ENCODE results near the gene ZNF550. TPM values are rescaled to one million over a fixed set of nuclear protein-coding genes. Genes with fewer than 3 reads are reported as not detected.
A peak's percentile ranks its signal among the peaks of the same experiment; 100 is the strongest.

ZNF550 gene
- total and polyA plus RNA-seq, 2 of the 13 experiments (the other 11 are each of a cell fraction or from before 2014, with no cell fraction given), result 8.6 to 9.1 TPM

GRCh38 chr19:57570707-57571106 lies 11.0 kb upstream of the ZNF550 start (continued):
- TF ChIP-seq ZNF234 (CRISPR knock-in tag; conservative IDR thresholded peaks at IDR 0.05) (no peak), ZNF883 (CRISPR knock-in tag; IDR thresholded peaks at IDR 0.05; ENCODE audit: not compliant biosample characterization) (no peak), HMG20B (CRISPR knock-in tag; conservative IDR thresholded peaks at IDR 0.05) (no peak), CCDC6 (CRISPR knock-in tag; IDR thresholded peaks at IDR 0.05) (no peak), JUND (CRISPR knock-in tag; IDR thresholded peaks at IDR 0.05) (no peak)
- TF ChIP-seq, protein P1, sequence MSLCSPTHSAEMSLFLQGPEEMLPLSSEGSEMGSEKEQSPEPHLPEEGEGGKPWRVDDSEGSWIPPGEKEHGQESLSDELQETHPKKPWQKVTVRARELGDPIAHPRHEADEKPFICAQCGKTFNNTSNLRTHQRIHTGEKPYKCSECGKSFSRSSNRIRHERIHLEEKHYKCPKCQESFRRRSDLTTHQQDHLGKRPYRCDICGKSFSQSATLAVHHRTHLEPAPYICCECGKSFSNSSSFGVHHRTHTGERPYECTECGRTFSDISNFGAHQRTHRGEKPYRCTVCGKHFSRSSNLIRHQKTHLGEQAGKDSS (CRISPR knock-in tag; IDR thresholded peaks at IDR 0.05; ENCODE audit: borderline replicate concordance, low read depth), result no peak

DNA sequence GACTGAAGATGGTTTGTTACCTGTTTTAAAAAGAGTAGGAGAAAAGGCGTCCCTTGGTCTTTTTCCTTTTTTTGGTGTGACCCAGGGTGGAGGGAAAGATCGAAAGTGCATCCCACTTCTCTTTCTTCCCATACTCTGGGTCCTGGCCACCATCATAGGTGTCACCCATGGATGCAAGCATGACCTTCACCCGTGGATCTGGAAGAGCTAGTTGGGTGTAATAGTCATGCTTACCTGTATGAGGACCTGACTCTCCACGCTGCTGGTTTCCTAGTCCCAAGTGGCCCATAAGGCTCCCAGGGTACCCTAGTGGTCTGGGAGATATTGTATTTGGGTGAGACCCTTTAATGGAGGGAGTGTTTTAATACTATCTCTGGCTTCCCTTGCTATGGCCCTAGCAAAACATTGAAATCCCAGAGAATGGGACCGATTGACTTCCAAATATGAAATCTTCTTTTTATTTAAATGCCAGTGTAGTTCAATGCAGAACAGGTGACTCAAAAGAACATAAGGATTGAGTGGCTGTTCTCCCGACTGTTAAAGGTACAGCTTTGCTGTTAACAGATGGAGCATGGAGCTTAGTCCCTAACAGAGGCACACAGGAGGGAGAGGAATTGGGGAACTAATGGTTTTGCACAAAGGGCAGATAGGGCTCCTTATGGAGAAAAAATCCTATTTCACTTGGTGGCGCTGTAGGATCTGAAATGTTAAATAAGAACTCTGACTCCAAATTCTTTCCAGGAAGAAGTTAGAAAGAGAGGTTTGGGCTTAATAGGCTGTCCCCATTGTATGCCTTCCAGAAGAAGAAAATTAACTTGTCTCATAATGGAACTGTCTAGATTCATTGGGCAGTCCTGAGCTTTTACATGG lies 7.0 kb upstream of the ZNF550 start:
- no peaks in the 10 kb centered on the region for H3K27me3 ChIP-seq (ENCODE audit: control insufficient read depth in 1 of 2, insufficient read depth in 2 of 2, low read length in 2 of 2)
- intact Hi-C loops (cut with micrococcal nuclease; ENCODE audit: unreplicated experiment), result no loop called here
- ATAC-seq (no peak), DNase-seq (ENCODE audit: low spot score) (no peak), FAIRE-seq (no peak)
- H3K79me2 ChIP-seq (ENCODE audit: insufficient read depth, low read length), result no peaks in the 10 kb centered on the region
- H3K4me2 ChIP-seq (ENCODE audit: low read depth, low read length), result no peak overlapping the region
- ChIA-PET CTCF (ENCODE audit: low intra/inter-chr PET ratio, low total read pairs) (no interaction called here), POLR2A (no interaction called here)
- H3K4me3 ChIP-seq (replicated peaks in 1 of 3; ENCODE audit: insufficient read depth in 1 of 3, low read depth in 2 of 3, low read length in 3 of 3), result no peak overlapping the region
- H2AFZ ChIP-seq (ENCODE audit: low read length), result no peak overlapping the region
- in situ Hi-C loops (cut with HindIII; ENCODE audit: extremely low pct_ligation_motif_present, low pct_unique_long_range_greater_than_20kb), result no loop called here
- no TSS peak for BruUV-seq (replicated peaks)
- H4K20me1 ChIP-seq (ENCODE audit: insufficient read depth, low read length), result no peaks in the 10 kb centered on the region
- H3K36me3 ChIP-seq (replicated peaks in 1 of 2; ENCODE audit: control insufficient read depth in 1 of 2, insufficient read depth in 2 of 2, low read length in 2 of 2), result no peaks in the 10 kb centered on the region
- H3K9me3 ChIP-seq (ENCODE audit: low read length), result peaks cover 99% of the 10 kb centered on the region
- H3K27ac ChIP-seq (ENCODE audit: extremely low read length, insufficient read depth, low read length), result no peak overlapping the region
- WGBS (ENCODE audit: low lambda C conversion rate), result 10% methylated on average over 7 of the region's 7 CpGs
- H3K4me1 ChIP-seq (ENCODE audit: insufficient read depth, low read length), result no peaks in the 10 kb centered on the region
- no peak overlapping the region for H3K9ac ChIP-seq (ENCODE audit: insufficient read depth, low read depth, low read length)
- TF ChIP-seq TBX3 (IDR thresholded peaks at IDR 0.05; ENCODE audit: borderline replicate concordance) (no peak), ZSCAN21 (CRISPR knock-in tag; IDR thresholded peaks at IDR 0.05; ENCODE audit: borderline replicate concordance) (no peak), EED (CRISPR knock-in tag; IDR thresholded peaks at IDR 0.05) (no peak), SIN3A (IDR thresholded peaks at IDR 0.05; ENCODE audit: borderline replicate concordance, low read depth, low read length) (no peak), ERF (CRISPR knock-in tag; IDR thresholded peaks at IDR 0.05) (no peak), U2AF2 (IDR thresholded peaks at IDR 0.05; ENCODE audit: low read depth, low read length) (no peak), MTERF4 (CRISPR knock-in tag; IDR thresholded peaks at IDR 0.05) (no peak), NFIC (IDR thresholded peaks at IDR 0.05; ENCODE audit: low read length) (no peak), SALL1 (CRISPR knock-in tag; IDR thresholded peaks at IDR 0.05) (no peak), ATF5 (CRISPR knock-in tag; IDR thresholded peaks at IDR 0.05; ENCODE audit: low read depth) (no peak), MIXL1 (CRISPR knock-in tag; IDR thresholded peaks at IDR 0.05) (no peak), ZKSCAN1 (IDR thresholded peaks at IDR 0.05; ENCODE audit: low read length) (peak; percentile 32; the same call in 1 of the 2 replicates)
- TF ChIP-seq, protein P2, sequence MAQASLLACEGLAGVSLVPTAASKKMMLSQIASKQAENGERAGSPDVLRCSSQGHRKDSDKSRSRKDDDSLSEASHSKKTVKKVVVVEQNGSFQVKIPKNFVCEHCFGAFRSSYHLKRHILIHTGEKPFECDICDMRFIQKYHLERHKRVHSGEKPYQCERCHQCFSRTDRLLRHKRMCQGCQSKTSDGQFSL (CRISPR knock-in tag; IDR thresholded peaks at IDR 0.05), result no peak
- TF ChIP-seq, protein P3, sequence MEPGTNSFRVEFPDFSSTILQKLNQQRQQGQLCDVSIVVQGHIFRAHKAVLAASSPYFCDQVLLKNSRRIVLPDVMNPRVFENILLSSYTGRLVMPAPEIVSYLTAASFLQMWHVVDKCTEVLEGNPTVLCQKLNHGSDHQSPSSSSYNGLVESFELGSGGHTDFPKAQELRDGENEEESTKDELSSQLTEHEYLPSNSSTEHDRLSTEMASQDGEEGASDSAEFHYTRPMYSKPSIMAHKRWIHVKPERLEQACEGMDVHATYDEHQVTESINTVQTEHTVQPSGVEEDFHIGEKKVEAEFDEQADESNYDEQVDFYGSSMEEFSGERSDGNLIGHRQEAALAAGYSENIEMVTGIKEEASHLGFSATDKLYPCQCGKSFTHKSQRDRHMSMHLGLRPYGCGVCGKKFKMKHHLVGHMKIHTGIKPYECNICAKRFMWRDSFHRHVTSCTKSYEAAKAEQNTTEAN (CRISPR knock-in tag; conservative IDR thresholded peaks at IDR 0.05), result no peak

Data from HepG2 (cell line).